Measurements from ENCODE around the gene MRPS11. TPM values are rescaled to one million over a fixed set of nuclear protein-coding genes. Genes with fewer than 3 reads are reported as not detected.

Gene MRPS11
- total and polyA plus RNA-seq, 2 of the 4 experiments (the other 2 are of a cell fraction): 66.1 to 87.8 TPM

DNA sequence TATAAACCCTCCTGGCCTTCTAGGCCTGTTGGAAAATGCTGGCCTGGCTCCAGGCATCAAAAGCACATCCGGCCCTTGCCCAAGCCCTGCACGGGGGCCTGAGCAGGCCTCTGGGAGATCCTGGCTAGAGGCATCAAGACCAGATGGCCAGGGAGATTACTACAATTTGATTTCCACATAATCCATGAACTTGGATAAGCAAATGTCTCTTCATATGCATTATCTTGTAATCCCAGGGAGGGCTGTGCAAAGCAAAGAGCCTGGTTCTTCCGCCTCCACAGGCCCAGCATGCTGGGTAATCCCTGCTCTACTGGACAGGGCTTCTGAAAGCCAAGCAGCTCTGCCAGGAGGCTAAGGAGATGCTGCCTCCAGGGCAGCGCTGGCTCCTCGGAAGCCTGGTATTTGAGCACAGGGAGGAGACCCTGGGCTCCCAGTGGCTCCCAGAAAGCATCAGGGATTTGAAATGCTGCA lies 18.5 kb upstream of the MRPS11 start:
- H4K5ac ChIP-seq (ENCODE audit: low read depth, low read length): no peak overlapping the region
- intact Hi-C loops (cut with micrococcal nuclease): no loop called here
- no peak overlapping the region for H3K4me3 ChIP-seq (ENCODE audit: insufficient read depth, low read depth, low read length)
- no peak overlapping the region for H3K14ac ChIP-seq (replicated peaks; ENCODE audit: low read depth, low read length)
- DNase-seq (no peak), ATAC-seq (ENCODE audit: low read depth) (no peak)
- WGBS, 2 experiments (ENCODE audit: extremely low coverage in 2 of 2, insufficient read length in 1 of 2): 60% methylated on average over 4 of the region's 5 CpGs; no CpG with 5 or more reads in 1 of the 2 experiments
- no TSS peak for BruUV-seq (replicated peaks)
- no peaks in the 10 kb centered on the region for H4K20me1 ChIP-seq (ENCODE audit: insufficient read depth, low read length)
- no peak overlapping the region for H2AFZ ChIP-seq (replicated peaks; ENCODE audit: low read length, poor library complexity)
- no peaks in the 10 kb centered on the region for H3K79me1 ChIP-seq (ENCODE audit: low read depth in 1 of 2, low read length in 2 of 2)
- H2BK5ac ChIP-seq (ENCODE audit: low read depth, low read length, poor library complexity, severe bottlenecking): no peak overlapping the region
- POLR2A ChIA-PET (ENCODE audit: unreplicated experiment): no interaction called here
- H2BK15ac ChIP-seq (ENCODE audit: low read depth, low read length): no peak overlapping the region
- CTCF ChIA-PET: no interaction called here
- H2BK120ac ChIP-seq (ENCODE audit: low read depth, low read length): no peak overlapping the region
- H4K8ac ChIP-seq (ENCODE audit: low read depth in 2 of 2, low read length in 2 of 2): no peak overlapping the region
- no peak overlapping the region for H3K23ac ChIP-seq (ENCODE audit: low read depth, low read length)
- no peak for TF ChIP-seq CEBPB (IDR thresholded peaks at IDR 0.05; ENCODE audit: low read depth, low read length)
- TF ChIP-seq MAZ (IDR thresholded peaks at IDR 0.05; ENCODE audit: borderline replicate concordance, low read depth, low read length): no peak
- TF ChIP-seq, protein P1, sequence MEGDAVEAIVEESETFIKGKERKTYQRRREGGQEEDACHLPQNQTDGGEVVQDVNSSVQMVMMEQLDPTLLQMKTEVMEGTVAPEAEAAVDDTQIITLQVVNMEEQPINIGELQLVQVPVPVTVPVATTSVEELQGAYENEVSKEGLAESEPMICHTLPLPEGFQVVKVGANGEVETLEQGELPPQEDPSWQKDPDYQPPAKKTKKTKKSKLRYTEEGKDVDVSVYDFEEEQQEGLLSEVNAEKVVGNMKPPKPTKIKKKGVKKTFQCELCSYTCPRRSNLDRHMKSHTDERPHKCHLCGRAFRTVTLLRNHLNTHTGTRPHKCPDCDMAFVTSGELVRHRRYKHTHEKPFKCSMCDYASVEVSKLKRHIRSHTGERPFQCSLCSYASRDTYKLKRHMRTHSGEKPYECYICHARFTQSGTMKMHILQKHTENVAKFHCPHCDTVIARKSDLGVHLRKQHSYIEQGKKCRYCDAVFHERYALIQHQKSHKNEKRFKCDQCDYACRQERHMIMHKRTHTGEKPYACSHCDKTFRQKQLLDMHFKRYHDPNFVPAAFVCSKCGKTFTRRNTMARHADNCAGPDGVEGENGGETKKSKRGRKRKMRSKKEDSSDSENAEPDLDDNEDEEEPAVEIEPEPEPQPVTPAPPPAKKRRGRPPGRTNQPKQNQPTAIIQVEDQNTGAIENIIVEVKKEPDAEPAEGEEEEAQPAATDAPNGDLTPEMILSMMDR (conservative IDR thresholded peaks at IDR 0.05; ENCODE audit: low read depth, low read length): no peak
- TF ChIP-seq, protein P2, sequence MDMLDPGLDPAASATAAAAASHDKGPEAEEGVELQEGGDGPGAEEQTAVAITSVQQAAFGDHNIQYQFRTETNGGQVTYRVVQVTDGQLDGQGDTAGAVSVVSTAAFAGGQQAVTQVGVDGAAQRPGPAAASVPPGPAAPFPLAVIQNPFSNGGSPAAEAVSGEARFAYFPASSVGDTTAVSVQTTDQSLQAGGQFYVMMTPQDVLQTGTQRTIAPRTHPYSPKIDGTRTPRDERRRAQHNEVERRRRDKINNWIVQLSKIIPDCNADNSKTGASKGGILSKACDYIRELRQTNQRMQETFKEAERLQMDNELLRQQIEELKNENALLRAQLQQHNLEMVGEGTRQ (IDR thresholded peaks at IDR 0.05; ENCODE audit: low read depth, low read length): no peak
- TF ChIP-seq MAFK (IDR thresholded peaks at IDR 0.05; ENCODE audit: low read depth, low read length): no peak
- no peak for TF ChIP-seq POLR2A (IDR thresholded peaks at IDR 0.05; ENCODE audit: low read depth, low read length)
- TF ChIP-seq RCOR1 (IDR thresholded peaks at IDR 0.05; ENCODE audit: insufficient replicate concordance, low read length): no peak
- no peak for TF ChIP-seq BHLHE40 (IDR thresholded peaks at IDR 0.05; ENCODE audit: low read depth, low read length)
- TF ChIP-seq FOS (IDR thresholded peaks at IDR 0.05; ENCODE audit: low read depth, low read length): no peak
- no peak overlapping the region for H2AK5ac ChIP-seq (ENCODE audit: low read depth, low read length)
- no peaks in the 10 kb centered on the region for H3K9me1 ChIP-seq (ENCODE audit: insufficient read depth, low read length)
- H3K36me3 ChIP-seq (ENCODE audit: control insufficient read depth, insufficient read depth, low read length): no peaks in the 10 kb centered on the region
- H3K9ac ChIP-seq (ENCODE audit: low read depth, low read length): no peak overlapping the region
- H3K56ac ChIP-seq (ENCODE audit: extremely low read depth, insufficient read depth, low read length): no peak overlapping the region
- no peaks in the 10 kb centered on the region for H3K4me1 ChIP-seq (ENCODE audit: control insufficient read depth, insufficient read depth, low read length)
- no peak overlapping the region for H2AK9ac ChIP-seq (replicated peaks; ENCODE audit: low read depth, low read length, poor library complexity)
- H3K27me3 ChIP-seq (ENCODE audit: control insufficient read depth, insufficient read depth, low read length): peaks cover 8% of the 10 kb centered on the region
- no peak overlapping the region for H3K4ac ChIP-seq (ENCODE audit: low read depth, low read length)
- no peaks in the 10 kb centered on the region for H3K9me3 ChIP-seq (ENCODE audit: control insufficient read depth, insufficient read depth, low read length)
- dilution Hi-C loops (cut with HindIII; ENCODE audit: low sequenced_read_pairs, unreplicated experiment): no loop called here
- no peak overlapping the region for H4K91ac ChIP-seq (ENCODE audit: insufficient read depth, low read depth, low read length)
- no peak overlapping the region for H3K27ac ChIP-seq (ENCODE audit: insufficient read depth, low read length)
- in situ Hi-C loops (cut with MboI; ENCODE audit: low sequenced_read_pairs): no loop called here
- H3K4me2 ChIP-seq (ENCODE audit: low read depth, low read length): no peak overlapping the region
- no peak overlapping the region for H3K18ac ChIP-seq (ENCODE audit: low read depth, low read length)
- H2BK20ac ChIP-seq (ENCODE audit: low read depth, low read length): no peak overlapping the region

All from IMR-90 (cell line).